Lung microvascular endothelial cell (primary cell): ENCODE measurements around the gene GNPDA1. TPM values are rescaled to one million over a fixed set of nuclear protein-coding genes. Genes with fewer than 3 reads are reported as not detected.
A peak's percentile ranks its signal among the peaks of the same experiment; 100 is the strongest.

ENCODE experiments used
- DNase-seq, 2 donors: peaks; one replicate each; pipeline versions ENCODE4 v3.0.0 to v3.0.0-alpha.2; 2010; ENCODE audit warnings: low read depth in 2 of 2
- total RNA-seq: library from RNA; depleted of rRNA; stranded (reverse); fragments of >200 nt; gene quantifications from 2 replicates; pipeline ENCODE4 v1.2.1, GENCODE V29; 2014

Gene GNPDA1
- total RNA-seq, 1 donor from 2014 or later, result 22.6 TPM

DNA sequence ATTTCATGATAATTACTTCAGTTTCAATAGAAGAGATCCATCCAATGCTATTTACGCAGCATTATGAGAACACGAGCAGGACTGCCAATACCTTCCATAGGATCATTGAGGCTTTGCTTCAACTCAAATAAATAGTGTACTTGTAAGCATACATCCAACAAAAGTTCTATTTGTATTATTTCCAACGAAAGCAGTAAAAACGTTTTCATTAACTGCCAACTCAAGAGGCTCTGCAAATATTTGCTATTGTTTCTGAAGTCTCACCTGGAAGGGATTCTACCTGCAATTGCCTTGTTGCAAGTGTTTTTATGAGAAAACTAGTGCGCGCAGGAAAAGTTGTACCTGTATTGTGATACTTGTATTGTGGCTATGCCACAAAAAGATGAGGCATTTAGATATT lies 11.0 kb upstream of the GNPDA1 start:
- no peak for DNase-seq

DNA sequence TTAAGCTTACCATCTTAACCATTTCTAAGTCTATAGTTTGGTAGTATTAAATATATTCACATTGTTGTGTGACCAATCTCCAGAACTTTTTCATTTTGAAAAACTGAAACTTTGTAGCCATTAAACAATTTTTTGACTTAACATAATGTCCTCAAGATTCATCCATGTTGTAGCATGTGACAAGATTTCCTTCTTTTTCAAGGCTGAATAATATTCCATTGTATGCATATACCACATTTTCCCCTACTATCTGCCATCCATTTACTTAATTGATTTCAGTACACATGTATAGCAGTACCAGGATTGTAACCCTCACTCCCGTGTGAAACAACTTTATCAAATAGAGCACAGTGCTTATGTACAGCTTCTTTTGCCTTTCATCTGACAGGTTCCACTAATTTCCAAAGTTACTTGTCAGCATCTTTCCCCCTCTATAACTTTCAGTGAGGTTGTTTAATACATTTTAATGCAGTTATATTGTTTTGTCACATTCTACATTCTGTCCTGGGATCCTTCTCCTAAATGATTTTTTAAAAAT lies 7.4 kb upstream of the GNPDA1 start:
- no peak for DNase-seq

DNA sequence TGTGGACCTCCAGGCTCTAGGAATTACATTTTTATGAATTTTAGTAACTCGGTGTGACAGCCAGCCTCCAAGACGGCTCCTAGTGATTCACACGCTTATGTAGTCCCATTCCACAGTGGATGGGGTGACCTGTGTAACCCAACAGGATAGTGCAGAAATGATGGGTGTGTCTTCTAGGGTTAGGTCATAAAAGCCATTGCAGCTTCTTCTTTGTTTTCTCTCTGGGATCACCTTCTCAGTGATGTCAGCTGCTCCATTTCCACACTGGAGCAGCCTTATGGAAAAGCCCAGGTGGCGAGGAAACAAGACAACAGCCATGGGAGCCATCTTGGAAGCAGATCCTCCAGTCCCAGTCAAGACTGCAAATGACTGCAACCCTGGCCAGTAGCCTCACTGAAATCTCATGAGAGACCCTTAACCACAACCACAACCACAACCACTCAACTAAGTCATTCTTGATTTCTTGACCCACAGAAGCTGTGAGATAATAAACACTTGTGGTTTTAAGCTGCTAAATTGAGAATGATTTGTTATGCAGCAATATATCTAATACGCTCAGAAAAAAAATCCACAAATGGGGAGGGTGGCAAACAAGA lies 5.1 kb upstream of the GNPDA1 start:
- no peak for DNase-seq

DNA sequence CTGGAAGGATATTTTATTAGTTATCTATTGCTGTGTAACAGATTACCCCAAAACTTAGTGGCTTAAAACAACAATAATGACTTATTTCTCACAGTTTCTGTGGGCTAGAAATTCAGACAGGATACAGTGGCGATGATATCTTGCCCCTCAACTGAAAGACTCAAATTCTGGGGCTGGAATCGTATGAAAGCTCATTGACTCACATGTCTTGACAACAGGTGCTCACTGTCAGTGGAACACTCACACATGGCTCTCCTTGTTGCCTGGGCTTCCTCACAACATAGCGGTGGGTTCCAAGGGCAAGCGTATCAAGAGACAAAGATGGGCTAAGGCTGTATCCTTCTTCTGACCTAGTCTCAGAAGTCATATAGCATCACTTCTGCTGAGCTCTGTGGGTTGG lies 3.7 kb upstream of the GNPDA1 start:
- no peak for DNase-seq

DNA sequence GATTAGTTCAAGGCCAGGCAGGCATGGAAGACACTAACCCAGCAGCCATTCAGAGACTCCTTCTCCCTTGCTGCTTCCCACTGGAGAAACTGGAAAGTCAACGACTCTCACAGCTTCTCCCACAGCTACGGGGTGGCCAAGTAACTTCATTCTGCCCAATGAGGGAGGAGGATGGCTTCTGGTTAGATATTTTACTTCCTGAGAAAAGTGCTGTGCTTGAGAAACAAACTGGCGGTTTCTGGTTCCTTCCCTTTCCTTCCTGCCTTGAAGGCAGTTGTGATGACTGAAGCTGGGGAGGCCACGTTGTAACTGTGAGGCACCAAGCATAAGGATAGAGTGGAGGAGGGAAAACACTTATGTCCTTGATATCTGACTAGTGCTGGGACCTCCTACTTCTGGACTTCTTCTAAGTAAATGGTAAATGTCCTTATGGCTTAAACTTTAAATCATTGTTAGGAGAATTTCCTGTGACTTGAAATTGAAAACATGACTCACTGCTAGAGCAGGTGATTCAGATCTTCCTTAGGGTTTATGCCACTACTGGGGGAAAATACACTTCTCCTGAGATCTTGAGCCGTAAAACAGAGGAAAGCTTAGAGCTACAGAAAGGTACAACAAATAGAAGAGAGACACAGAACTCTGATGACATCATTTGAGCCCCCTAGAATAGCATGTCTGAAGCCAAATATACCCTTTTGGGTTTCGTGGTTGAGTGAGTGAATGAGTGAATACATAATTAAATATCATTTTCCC lies 3.1 kb upstream of the GNPDA1 start:
- peak in 1 of 2 donors; percentile 91 for DNase-seq

DNA sequence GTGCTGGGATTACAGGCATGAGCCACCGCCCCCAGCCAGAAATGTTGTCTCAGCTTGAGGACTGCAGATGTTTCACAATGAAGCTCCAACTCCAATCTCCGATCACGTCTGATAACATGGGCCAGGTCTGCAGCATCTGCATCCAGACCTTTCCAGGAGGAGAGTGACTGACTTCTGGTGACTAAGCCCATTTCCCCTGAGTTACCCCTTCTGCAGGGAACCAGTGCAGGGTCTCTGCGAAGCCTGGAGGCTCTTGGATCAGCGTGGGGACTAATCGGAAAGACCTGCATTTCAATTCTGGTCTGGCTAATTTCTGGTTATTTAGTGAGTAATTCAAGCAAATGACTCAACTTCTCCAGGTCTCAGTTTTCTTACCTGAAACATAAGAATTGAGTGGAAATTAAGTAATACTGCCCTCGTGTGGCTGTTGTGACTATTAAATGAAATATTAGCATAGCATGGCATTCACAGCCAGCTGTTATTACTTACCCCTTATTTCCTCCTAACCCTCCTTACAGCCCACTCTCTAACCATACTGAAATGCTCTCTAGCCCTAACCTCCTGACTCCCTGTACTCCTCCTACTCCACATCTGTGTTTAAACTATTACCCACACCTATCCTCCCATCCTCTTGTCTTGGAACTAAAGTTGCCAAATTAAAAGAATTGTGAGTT lies 2.2 kb upstream of the GNPDA1 start:
- peak; percentile 59 to 69 for DNase-seq

DNA sequence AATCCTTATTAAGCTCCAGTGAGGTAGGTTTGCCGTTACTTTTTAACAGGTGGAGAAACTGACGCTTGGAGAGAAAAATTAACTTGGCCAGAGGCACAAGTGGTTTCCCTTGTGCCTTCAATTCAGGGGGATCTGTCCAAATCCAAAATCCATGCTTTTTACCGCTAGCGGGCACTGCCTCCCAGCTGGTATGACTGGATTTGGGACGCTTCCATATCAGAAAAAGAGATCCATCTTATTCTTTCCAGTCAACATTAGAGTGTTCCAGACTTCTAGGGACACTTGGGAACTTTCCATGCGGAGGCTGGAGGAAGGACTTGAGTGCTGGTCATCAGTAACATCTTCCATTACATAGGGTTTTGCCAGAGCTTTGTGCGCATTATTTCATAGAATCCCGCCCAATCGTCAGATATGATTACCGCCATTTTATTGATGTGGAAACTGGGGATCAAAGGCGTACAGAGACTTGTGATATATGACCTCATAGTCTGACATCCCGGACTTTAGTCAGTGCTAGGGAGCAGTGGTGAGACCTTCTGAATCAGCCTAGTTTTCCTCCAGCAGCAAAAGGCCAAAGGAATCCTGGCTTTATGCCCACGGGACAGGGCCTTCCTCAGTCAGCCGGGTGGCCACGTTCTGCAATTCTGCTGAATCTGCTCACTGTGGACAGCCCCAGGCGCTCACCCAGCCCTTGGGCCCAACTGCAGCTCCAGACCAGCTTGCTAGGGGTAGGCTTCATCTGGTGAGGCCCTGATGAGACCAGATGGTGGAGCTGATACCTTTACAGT lies 1.1 kb upstream of the GNPDA1 start:
- peak; percentile 46 to 90 for DNase-seq

DNA sequence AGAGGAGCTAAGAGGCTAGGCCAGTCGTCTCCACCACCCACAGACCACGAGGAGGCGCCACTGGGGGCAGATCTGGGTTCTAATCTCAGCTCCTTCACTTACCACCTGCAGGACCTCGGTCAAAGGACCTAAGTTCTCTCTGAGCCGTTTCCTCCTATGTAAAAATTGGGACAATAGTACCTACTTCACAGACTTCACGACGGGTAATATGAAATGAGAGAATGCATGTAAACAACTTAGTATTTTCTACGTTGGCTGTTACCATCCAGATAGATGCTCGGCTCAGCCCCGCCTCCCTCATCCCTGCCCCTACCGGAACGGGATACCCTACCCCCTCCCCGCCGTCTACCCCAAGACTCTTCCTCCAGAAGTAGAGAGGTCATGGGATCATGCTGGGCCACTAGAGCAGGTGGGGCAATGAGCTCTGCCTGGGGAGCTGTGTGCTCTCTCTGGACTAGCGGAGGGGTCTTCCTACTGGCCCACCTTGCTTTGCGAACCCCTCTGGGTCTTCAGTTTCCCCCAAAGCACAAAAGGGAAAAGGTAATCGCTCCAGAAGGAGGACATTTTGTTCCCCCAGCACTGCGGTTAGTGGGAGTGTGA lies 541 bp downstream of the GNPDA1 start:
- DNase-seq, result peak; percentile 52 to 67

DNA sequence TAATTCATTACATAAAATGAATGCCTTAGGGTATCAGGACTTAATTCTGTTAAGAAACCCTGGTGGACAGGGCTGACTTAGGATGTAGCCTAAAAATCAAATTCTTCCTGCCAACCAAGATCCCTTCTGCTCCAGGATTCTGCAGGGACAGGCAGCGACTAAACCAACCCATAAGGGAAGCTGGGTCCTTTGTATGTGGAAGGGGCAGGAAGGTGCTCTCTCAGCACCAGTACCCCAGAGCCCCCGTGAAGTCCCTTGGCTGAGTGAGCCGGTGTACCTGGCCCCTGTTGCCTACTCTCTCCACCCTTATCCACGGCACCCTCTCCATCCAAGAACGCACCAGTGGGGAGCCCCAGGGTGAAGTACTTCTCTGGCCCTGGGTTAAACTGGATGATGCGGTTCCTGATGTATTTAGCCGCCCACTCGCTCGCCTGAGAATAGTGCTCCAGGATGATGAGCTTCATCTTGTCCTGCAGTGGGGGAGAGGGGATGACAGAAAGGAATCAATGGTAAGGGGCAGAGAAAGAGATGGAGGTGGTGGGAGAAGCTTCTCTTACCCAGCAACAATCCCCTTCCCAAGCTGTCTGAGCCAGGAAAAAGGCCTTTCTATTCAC lies 1.1 kb downstream of the GNPDA1 start:
- no peak for DNase-seq

DNA sequence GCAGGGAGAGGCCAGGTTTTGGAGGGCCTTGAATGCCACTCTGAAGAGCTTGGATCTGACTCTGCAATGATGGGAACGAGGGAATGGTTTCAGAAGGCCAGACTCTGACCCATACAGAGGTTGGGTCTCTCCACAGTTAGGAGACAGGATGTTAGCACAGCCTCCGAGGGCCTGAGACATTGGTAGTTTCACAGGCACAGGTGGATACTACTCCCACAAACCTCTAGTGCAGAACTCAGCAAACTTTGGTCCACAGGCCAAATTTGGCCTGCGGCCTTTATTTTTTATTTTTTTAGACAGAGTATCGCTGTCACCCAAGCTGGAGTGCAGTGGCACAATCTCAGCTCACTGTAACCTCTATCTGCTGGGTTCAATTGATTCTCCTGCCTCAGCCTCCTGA lies 2.9 kb downstream of the GNPDA1 start:
- DNase-seq, result no peak

DNA sequence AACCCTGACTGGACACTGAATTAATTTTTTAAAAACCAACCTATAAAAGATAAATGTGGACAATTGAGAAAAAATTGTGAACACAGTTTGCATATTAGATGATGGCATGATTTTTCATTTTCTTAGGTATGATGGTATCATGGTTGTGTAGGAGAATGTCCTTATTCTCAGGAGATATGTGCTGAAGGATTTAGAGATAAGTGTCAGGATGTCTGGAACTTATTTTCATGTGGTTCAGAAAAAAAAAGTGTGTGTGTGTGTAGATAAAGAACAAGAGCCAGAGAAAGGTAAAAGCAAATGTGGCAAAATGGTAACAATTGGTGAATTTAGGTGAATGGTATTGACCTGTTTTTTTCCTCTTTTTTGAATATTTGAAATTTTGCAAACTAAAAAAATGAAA lies 4.0 kb downstream of the GNPDA1 start:
- DNase-seq, result no peak

DNA sequence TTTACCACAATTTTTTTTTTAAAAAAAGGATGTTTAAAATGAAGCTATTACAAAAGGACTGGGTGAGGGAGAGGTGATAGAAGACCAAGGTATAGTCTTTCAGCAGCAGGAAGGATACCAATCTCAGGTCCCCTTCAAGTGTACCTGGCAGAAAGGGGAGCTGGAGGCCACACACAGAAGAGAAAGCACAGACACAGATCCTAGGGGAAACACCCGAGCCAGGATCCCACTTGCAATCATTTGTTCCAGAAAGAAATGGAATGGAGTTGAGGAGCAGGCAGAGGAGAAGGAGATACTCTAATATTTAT lies 5.6 kb downstream of the GNPDA1 start:
- no peak for DNase-seq

DNA sequence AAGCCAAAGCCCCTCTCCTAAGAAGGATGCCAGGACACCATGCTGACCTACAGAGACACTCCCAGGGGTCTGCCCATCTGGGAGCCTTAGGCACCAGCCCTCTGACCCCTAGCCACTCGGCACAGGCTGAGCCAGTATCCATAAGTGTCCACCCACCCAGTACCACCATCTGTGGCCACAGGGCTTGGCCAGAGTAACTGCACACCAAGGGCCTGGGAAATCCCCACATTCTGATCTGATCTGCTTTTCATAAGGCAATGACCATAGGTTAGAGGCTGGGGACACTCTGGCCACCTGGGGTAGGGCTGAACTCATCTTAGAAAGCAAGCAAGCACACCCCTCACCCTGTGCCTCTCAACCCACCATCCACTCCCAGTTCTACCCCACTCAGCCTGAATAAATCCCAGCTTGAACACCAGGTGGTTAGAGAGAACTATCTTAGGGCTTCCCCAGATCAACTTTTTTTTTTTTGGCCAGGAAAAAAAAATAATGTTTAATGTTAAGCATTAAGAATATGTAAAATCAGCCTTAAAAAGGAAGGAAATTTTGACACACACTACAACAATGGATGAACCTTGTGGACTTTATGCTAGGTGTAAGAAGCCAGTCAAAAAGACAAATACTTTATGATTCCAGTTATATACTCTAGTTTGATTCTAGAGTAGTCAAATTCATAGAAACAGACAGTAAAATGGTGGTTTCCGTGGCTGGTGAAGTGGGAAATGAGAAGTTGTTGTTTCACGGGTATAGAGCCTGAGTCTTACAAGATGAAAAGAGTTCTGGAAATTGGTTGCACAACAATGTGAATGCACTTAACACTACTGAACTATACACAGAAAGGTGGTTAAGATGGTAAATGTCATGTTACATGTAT lies 6.2 kb downstream of the GNPDA1 start:
- DNase-seq, result no peak

DNA sequence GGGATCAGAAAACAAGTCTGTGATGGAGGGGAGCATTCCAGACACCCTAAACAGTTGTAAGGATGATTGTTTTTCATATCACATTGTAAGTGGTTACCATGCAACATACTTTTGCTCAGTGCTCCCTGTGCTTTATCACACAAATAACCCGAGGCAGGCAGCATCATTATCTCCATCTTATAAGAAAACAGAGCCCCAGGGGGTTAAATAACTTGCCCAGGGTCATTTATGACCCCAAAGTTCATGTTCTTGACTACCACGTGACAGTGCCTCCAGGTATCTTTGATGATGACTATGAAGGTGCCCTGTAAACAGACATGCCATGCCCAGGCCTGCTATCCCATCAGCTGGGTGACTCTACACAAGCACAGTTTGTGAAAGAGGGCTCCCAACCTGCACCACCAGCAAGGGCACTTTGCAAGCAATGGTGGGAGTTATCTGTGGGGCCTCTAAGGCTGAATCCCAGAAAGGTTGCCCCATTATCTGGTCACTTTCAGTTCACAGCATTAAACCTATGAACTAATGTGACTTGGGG lies 9.5 kb downstream of the GNPDA1 start:
- DNase-seq, result no peak

DNA sequence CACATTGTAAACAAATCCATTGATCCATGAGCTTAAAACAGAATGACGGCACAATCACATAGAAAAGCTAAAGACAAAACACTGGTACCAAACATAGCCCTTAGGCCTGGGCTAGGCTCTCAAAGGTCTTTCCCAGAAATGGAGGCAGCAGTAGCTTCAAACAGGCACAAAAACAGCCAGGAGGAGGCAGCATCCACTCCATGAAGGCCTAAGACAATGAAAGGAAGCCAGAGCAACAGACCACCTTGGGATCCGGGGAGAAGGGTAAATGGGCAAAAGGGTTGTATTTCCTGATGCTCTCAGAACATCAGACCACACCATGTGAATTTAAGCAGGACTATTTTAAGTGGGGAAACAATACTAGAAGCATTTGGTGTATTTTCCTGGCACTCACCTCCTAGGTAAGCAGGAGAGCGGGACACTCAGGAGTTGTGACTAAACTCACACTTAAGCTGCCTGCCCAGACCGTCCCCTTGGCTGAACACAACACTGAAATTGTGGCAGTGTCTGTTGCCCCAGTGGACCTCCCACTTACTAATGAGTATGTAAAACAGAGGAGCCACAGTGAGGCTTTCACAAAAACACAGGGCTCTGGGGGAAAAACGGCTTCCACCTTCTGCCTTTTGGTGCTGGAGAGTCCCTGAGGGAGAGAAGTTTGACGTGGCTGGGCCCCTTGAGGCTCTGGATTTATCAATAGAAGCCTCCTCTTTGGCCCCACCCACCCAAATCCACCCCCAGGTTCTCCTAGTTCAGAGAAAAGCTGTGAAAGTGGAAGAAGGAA lies 11.9 kb downstream of the GNPDA1 start:
- peak; percentile 21 to 55 for DNase-seq

DNA sequence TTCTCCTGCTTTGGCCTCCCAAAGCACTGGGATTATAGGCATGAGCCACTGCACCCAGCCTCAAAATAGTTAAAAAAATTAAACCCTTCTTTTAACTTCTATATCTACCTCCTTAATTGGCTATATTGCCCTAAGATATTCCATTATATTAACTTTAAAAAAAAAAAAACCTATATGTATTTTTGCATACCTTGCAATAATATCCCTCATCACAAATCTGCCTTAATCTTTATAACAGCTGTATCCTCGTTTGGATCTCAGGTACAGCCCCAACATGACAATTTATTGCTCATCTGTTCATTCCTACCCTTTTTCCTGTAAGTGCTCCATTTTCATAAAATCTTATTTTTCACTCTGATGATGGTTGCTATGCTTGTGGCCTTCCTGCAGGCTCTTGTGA lies 12.7 kb downstream of the GNPDA1 start:
- DNase-seq, result no peak

DNA sequence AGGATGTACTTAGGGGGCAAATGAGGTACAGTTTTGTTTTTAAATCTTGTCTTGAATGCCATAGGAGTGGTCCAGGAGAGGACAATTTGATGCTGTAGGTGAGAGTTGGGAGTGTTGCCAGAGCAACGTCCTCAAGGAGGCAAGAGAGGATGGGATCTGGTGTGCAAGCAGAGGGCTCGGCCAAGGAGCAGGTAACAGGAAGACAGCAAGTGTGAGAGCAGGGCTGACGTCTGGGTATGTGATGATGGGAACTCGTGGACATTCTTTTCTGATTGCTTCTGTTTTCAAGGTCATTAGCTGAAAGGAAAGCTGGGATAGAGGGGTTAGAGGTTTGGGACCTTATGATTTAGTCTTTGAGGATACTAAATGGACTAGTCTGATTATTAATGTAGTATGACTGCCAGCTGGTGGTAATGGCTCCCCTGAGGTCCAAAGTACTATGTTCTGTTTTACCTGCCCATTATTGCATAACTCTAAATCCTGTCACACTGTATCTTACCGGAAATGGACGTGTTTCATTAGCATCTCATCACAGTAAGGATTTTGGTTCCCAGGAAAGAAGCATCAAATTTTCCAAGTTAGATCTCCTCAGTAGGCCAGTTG lies 15.4 kb downstream of the GNPDA1 start:
- no peak for DNase-seq

DNA sequence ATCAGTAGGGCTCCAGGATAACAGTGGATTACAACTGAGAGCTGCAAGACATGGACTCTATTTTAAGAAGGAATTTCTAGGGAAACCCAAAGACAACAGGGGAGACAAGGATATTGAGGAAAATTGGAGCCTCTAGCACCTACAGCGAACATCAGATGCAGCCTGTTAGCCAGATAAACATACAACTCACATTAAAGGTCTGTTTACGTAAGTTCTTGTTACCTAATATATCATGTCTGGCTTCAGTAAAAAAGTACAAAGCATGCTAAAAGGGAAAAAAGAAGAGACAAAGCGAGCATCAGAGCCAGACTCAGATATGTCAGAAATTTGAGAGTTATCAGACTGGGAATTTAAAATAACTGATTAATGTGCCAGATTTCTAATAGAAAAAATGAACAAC lies 17.2 kb downstream of the GNPDA1 start:
- DNase-seq, result no peak
